GM18526 (cell line): Measurements from ENCODE around the gene PPP1R12B.

Experiments
- POLR2A ChIP-seq: IDR thresholded peaks from 3 replicates; pipeline ENCODE4 v1.6.1; 2011; ENCODE audit not compliant: insufficient read length; ENCODE audit errors: extremely low read depth

Gene PPP1R12B

DNA sequence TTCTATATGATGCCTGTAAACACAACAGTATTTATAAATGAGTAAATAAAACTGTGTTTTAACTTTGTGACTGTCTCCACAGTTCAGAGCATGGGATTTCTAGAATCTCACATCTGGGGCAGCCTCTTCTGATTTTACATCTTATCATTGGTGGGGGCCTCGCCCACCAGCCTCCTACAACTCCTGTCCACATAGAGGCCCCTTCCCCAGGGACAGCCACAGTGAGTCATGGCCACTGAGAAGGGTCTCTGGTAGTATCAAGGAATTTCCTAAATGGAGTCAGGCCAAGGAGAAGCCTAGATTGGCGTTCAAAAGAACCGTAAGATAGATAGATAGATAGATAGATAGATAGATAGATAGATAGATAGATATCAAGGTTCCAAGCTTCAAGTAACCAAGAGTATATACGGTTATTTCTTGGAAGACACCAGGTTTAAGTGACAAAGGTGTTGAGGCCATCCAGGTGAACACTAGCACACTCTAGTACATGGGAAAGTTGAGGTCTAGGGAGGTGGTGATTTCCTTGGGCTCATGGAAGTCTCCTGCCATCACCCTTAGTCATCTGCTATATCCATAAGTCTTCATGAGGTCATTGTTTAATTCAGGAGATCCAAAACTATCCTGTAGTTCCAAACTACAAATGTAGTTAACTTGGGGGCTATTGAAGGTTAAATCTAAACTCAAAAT lies 240.1 kb downstream of the PPP1R12B start:
- no peak for TF ChIP-seq POLR2A

DNA sequence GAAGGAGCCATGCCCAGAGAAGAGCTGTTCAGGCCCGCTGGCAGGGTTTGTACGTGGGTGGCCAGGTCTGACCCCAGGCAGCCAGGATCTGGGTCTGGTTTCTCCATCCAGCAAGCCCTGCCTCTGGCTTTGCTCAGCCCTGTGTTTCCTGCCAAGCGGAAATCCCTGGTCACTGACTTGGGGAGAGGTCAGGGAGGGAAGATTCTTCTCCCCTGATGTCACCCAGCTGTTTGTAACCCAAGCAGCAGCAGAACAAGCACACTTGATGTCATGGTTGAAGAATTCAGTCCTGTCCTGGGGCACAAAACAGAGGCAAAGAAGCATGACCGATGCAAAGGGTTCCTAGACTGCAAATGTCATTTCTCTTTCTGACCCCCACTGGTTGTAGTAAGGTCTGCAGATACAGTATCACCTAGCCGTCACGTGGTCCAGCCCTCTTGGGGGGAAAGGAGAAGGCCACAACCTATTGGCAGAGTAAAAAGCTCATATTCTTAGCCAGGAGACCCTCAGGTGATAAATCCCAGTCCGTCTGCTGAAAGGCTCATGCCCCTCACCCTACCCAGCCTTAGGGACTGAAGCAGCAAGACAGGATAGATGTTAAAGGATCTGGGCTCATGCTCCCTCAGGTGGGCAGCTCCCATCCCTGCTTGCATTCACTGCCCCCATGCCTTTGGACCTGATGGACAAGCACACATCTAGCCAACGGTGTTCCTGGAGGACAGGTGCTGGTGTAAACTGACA lies 240.9 kb downstream of the PPP1R12B start:
- no peak for TF ChIP-seq POLR2A

DNA sequence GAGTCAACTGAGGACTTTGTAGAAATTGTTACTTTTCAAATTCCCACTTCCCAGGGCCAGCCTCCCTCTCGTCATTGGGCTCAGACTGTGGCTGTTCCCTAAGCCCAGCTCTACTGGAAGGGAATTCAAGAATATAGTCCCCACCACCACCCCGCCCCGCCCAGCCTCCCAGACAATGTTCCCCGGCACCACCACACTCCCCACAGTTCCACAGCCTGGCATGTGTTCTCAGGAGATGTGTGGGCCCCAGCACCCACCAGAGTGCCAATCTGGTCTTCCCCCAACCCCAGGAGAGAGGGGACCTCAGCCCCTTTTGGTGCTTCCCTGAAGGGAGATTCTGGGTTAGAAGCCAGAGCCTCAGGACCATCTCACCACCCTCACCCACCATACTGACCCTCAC lies 241.6 kb downstream of the PPP1R12B start:
- TF ChIP-seq POLR2A, result no peak

DNA sequence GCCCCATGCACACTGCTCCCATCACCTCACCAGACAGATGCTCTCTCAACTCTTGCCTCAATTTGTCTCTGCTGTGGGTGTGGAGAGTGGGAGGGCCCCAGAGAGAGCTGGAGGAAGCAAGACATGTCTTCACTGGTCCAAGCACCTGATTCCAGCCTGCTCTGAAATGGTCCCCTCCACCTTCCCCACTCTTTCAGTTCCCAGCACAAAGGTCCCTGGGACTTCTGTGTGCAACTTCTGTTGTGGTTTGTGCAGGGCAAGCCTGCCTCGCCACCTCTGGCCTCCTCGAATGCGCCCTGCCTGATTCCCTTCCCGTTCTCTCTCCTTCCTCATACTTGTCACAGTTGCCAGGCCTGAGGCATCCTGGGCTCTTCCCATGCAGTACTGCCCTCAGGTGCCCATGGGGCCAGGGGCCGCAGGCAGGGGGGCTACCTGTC lies 242.5 kb downstream of the PPP1R12B start:
- TF ChIP-seq POLR2A, result no peak

DNA sequence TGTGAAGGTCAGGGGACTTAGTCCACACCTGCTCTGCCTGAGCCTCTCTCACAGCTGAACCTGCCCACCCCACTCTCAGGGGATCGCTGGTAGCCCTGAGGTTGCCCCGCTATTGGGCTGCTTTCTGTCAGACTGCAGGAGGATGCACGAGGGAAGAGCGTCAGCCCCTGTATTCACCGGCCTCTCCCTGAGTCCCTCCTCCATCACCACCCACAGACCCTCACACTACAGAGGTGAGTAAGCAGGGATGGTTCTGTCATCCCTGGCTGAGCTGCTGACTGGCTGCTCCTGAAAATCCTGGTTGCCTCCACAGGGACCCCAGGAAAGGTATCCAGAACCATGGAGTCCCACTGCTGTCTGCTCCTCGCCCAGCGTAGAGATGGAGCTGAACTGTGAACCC lies 243.0 kb downstream of the PPP1R12B start:
- TF ChIP-seq POLR2A, result no peak

DNA sequence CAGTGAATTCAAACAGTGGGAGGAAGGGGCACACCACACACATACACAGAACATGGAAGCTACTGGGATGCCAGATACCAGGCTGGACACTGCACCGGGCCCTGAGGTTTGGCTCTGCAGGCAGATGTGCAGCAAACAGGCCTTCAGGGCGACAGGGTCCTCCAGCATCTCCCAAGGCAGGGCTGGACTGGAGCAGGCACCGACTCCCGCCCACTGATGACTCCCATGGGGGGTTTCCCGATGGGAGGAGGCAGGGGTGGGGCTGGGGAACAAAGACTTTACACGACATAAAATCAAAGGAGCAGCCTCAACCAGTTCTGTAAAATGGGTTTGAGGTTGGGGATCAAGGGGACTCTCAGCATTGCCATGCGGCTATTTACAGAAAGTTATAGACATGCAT lies 243.6 kb downstream of the PPP1R12B start:
- no peak for TF ChIP-seq POLR2A

DNA sequence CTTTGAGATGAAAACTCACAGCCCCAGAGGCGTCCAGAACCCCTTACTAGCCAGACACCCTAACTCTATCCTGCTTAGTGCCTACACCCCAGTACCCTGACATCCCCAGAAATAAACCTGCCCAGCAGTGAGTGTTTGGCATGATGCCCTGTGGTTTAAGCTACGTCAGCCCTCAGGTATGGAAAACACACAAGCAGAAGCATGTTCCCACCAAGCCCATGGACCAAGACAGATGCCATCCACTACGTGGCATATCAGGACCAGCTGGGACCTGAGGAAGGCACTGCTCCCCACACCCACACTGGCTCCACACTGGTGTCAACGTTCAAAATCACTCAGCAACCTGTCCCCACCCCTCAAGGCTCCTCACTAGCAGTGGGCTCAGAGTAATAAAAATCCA lies 245.3 kb downstream of the PPP1R12B start:
- TF ChIP-seq POLR2A, result no peak

DNA sequence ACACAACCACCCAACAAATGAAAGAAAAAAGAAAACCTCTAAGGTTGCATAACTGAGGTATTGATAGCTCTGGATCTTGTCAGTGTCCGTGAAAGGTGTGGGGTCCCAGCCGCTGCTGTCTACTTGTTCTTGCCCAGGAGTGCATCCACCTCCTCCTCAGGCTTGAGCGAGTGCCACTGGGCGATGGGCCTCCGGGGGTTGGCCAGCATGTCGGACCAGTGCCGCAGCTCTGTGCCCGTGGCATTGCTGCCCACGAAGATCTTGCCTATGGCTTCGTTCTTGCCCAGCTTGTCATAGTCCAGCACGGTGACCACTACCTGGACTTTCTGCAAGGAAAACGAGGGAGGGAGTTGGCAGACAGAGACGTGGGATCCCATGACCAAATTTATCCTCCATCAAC lies 248.1 kb downstream of the PPP1R12B start:
- TF ChIP-seq POLR2A, result no peak

DNA sequence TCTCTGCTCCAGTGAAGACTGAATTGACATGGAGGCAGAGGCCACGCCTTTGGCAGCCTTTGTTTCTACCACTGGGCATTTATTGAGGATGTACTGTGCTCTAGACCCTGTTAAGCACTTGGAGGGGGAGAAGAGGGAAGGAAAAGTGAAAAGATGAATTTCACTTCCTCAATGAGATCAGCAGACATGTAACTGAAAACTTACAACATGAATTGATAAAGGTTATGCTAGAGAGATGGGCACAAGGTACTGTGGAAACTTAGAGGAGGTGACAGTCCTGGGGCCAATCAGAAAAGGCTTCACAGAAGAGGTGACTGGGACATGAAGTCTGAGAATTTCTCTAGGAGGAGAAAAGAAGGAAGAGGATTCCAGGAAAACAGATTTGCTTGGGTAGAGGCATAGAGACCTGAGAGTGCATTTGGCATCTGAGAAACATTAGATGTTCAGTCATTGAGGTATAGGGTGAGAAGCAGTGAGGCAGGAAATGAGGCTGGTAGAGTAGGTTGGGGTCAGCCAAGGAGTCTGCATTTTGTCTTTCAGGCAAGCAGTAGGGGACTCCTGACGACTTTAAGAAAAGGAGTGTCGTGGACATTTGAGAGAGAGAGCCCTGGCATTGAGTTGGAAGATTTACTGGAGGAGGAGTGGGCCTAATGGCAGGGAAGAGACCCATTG lies 248.7 kb downstream of the PPP1R12B start:
- TF ChIP-seq POLR2A, result no peak

DNA sequence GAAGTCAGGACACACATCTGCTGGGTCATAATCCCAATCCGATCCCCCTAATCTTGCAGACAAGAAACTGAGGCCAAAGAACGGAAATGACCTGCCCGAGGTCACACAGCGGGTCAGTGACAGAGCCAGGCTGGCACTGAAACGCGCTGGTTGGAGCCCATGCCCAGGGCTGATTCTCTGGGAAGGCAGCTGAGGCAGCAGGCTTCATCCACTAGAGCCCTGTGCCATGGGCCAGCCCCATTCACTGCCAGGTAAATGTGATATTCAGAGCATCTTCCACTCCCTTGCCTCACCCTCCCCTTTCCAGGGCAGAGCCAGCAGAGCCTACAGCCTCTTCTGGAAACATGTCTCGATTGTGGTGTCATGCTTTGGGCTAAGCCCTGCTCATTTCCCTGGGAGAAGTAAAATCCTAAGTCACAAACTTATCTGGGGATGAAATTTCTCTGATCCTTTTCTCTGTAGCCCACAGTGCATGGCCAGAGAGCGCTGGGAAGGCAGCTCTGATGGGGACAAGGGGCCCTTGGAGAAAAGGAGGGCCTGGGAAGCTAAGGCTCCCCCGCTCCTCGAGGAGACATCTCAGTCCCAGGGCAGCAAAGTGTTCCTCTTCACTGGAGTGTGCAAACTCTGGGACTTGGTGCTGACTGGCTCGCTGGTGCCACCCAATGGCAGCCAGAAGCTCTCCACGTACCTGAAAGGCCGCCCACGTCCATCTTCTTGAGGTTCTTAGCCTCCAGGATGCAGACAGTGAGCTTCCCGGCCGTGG lies 251.4 kb downstream of the PPP1R12B start:
- TF ChIP-seq POLR2A, result no peak

DNA sequence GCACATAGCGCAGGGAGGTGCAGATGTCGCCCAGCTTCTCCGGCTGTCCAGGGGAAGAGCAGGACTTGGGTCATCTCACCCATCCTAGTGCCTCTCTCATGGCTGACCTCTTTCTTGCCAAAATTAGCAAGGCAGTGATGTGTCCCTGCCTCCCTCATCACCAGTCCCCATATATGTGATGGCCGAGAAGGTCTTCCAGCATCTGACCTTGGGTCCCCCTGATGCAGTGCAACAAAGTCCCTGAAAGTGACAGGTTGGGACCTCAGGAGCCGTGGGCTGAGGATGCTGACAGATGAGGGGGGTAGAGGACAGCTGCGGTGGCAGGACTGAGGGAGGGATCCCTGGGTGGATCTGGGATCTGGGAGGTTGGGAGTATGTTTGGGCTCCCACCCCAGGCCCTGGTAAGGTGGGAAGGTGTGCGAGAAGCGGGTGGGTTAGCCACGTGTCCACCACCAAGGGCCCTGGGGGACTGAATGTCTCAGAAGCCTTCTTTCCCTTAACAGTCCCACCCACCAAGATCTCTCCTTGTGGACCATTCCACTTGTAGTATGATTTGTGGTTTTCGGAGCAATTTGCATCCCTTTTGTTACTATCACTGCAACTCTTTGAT lies 252.0 kb downstream of the PPP1R12B start:
- no peak for TF ChIP-seq POLR2A

DNA sequence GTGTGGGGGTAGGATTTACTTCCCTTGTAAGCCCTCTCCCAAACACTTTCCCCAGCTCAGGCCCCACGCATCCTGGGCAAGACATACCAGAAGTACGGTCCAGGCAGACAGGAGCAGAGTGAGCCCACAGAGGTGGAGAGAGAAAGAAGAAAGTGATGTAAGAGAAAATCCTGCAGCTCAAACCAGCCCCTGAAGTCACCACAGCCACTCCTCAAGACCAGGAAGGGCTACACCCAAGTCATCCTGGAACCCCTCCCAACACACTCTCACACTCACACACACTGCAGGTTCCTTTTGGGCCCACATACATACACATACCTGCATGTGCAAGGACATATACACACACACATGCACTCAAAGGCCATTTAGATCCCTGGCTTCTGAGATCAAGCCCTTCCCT lies 254.9 kb downstream of the PPP1R12B start:
- TF ChIP-seq POLR2A, result no peak

DNA sequence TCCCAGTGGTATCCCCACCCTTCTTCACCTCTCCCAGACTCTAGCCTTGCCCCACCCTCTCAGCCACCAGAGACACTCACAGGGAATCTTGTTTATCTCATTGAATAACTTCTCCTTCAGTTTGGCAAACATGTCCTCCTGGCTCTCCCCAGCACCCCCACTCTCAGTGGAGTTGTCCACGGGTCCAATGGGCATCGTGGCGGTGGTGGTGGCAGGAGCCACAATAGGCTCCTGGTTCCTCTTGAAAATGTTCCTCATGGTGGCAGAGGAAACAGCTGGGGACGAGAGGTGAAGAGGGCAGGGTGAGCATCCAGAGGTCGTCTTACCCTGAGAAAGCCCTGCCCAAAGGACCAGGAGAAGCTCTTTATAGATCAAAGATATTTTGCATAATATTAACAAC lies 257.0 kb downstream of the PPP1R12B start:
- no peak for TF ChIP-seq POLR2A

DNA sequence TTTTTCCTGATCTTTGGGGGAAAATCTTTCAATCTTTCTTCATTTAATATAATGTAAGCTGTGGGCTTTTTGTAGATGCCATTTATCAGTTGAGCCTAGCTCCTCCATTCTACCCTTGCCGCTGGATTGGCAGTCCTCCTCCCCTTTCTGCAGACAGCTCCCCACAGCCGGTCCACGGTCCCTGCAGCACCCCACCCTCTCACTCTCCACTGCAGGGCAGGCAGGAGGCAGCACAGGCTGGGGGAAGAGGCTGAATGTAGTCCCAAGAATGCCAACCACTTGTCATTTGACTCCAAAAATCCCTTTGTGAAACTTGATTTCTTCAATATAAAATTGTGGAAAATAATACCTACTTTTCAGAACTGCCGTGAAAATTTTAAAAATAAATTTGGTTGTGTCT lies 265.1 kb downstream of the PPP1R12B start:
- no peak for TF ChIP-seq POLR2A

DNA sequence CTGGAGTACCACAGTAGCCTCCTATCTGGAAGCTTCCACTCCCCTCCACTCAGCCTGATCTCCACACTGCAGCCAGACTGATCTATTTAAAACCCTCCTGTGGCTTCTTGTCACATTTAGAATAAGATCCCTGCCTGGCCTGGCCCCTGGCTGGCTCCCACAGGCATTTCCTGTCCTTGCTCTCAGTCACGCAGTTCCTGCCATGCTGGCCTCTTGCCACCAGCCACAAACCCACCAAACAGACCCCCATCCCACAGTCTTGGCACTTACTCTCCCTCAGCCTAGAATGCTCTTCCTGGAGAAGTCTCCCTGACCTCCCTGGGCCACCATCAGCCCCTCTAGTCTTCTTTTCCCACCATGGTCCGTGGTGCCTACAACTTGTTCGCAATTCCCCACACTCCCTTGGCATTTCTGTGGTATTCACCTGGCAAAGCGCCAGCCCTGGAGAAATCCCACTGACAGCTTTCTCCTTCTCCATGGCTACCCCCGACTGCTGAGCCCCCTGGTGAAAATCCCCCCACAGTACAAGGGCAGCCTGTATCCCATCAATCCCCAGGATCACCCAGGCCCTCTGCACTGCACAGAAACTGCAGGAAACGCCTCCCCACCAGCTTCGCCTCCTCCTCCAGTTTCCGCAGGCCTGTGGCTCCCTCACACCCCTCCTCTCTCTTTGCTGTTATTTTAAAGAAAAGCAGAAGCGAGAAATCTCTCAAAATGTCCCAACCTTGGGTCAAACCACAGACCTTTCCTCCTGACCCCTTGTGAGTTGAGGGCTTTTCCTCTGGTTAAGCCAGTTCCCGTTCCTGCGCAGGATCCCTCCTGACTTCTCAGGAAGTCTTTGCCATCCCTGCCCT lies 267.2 kb downstream of the PPP1R12B start:
- no peak for TF ChIP-seq POLR2A
